ENCODE measurements around the gene KDM3A.

- no peak for TF ChIP-seq HDAC2 (IDR thresholded peaks at IDR 0.05)
- TF ChIP-seq ZNF140 (CRISPR knock-in tag; IDR thresholded peaks at IDR 0.05) = no peak
- no peak for TF ChIP-seq BRD9 (IDR thresholded peaks at IDR 0.05; ENCODE audit: low read depth, partially characterized antibody)
- no peak for TF ChIP-seq ZNF239 (CRISPR knock-in tag; IDR thresholded peaks at IDR 0.05)
- no peak for TF ChIP-seq POLR2G (IDR thresholded peaks at IDR 0.05; ENCODE audit: low read depth, low read length)
- TF ChIP-seq HNRNPLL (IDR thresholded peaks at IDR 0.05; ENCODE audit: low read depth, low read length, poor library complexity, severe bottlenecking) = no peak
- no peak for TF ChIP-seq HMG20A (CRISPR knock-in tag; conservative IDR thresholded peaks at IDR 0.05)
- TF ChIP-seq PREB (CRISPR knock-in tag; IDR thresholded peaks at IDR 0.05) = no peak
- TF ChIP-seq ZBTB7A (IDR thresholded peaks at IDR 0.05; ENCODE audit: borderline replicate concordance, control insufficient read depth, low read depth, low read length) = no peak
- no peak for TF ChIP-seq CTCF (IDR thresholded peaks at IDR 0.05 in 2 of 3, conservative IDR thresholded peaks at IDR 0.05 in 1 of 3; ENCODE audit: insufficient read depth in 2 of 3, low read depth in 1 of 3, low read length in 3 of 3)
- TF ChIP-seq HCFC1 (IDR thresholded peaks at IDR 0.05; ENCODE audit: low read depth, low read length) = no peak
- no peak for TF ChIP-seq ZNF253 (CRISPR knock-in tag; conservative IDR thresholded peaks at IDR 0.05)
- TF ChIP-seq PHF21A (IDR thresholded peaks at IDR 0.05; ENCODE audit: borderline replicate concordance, low read depth) = no peak
Measured at GRCh38 chr2:86429335-86429734, 11.8 kb upstream of the KDM3A start.
